Spleen (tissue), 7 donors: ENCODE results near the gene INTS13.

Source experiments
- POLR2AphosphoS5 ChIP-seq, 3 donors: sonication (generic); formaldehyde crosslinking; IDR thresholded peaks; one replicate each; pipeline ENCODE4 v1.5.1; 2017; ENCODE audit warnings: antibody characterized with exemption in 3 of 3
- TF ChIP-seq, protein P1 (sequence below), 11 experiments: fragments of 200-600 bp in 7 of 11; fragments of 450-650 bp in 4 of 11; sonication (generic) in 4 of 11; IDR thresholded peaks in 8 of 11; conservative IDR thresholded peaks in 3 of 11; 1 replicate in 7 of 11; 2 replicates in 4 of 11; pipeline versions ENCODE4 v1.4.0 to v1.8.0; 2016 to 2021; ENCODE audit warnings: antibody characterized with exemption in 11 of 11, inconsistent platforms in 4 of 11, mild to moderate bottlenecking in 1 of 11
- donor health status: DM: no; HTN: no; CAD: no; lungs with moderate emphysema.
- donor health status: DM: no; HTN: no; CAD: no.
- donor health status: DM: no; HTN: no; CAD: no.

DNA sequence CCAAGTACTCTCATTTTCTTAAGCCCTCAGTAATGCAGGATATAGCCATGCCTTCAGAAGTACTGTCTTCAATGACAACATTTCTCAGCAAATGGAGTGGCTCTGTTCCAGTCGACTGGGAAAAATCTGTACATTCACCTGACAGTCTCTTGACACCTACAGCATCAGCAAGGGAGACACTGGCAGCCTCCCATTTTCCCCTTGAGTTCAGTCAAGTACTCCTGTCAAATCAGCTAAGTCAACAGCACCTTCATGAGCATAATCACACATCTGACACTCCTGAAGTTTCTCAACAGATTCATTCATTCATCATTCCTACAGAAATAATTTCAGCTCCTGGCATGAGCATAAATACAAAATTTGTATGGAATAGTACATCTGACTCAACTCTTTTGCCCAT, 46.1 kb downstream of the INTS13 start:
- TF ChIP-seq, protein P1, sequence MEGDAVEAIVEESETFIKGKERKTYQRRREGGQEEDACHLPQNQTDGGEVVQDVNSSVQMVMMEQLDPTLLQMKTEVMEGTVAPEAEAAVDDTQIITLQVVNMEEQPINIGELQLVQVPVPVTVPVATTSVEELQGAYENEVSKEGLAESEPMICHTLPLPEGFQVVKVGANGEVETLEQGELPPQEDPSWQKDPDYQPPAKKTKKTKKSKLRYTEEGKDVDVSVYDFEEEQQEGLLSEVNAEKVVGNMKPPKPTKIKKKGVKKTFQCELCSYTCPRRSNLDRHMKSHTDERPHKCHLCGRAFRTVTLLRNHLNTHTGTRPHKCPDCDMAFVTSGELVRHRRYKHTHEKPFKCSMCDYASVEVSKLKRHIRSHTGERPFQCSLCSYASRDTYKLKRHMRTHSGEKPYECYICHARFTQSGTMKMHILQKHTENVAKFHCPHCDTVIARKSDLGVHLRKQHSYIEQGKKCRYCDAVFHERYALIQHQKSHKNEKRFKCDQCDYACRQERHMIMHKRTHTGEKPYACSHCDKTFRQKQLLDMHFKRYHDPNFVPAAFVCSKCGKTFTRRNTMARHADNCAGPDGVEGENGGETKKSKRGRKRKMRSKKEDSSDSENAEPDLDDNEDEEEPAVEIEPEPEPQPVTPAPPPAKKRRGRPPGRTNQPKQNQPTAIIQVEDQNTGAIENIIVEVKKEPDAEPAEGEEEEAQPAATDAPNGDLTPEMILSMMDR (IDR thresholded peaks at IDR 0.05 in 8 of 11, conservative IDR thresholded peaks at IDR 0.05 in 3 of 11), result no peak
- no peak for TF ChIP-seq POLR2AphosphoS5 (IDR thresholded peaks at IDR 0.05)
